ENCODE measurements around the gene SLC6A20.

GRCh38 chr3:45763303-45763675 lies 33.0 kb downstream of the SLC6A20 start:
- no peak for TF ChIP-seq POLR2AphosphoS5 (IDR thresholded peaks at IDR 0.05; ENCODE audit: low read depth, low read length)
- TF ChIP-seq POLR2A (IDR thresholded peaks at IDR 0.05; ENCODE audit: borderline replicate concordance, extremely low read depth, insufficient read depth, insufficient read length) = no peak
- no peak for TF ChIP-seq EZH2 (IDR thresholded peaks at IDR 0.05)
- TF ChIP-seq ZNF274 (IDR thresholded peaks at IDR 0.05; ENCODE audit: low read depth, low read length) = no peak
- no peak for TF ChIP-seq EGR1 (IDR thresholded peaks at IDR 0.05; ENCODE audit: low read depth)
- TF ChIP-seq CTCF (IDR thresholded peaks at IDR 0.05 in 2 of 3, conservative IDR thresholded peaks at IDR 0.05 in 1 of 3; ENCODE audit: borderline replicate concordance in 1 of 3, insufficient read depth in 1 of 3, low read depth in 2 of 3, low read length in 2 of 3) = no peak
- TF ChIP-seq SIN3A (IDR thresholded peaks at IDR 0.05; ENCODE audit: low read depth) = no peak
